UCSD-AML1 (cell line): Measurements from ENCODE around the gene ZFPL1.

Experiments used
- DNase-seq: peaks from one replicate; lab custom pipeline; 2025; ENCODE audit not compliant: unreplicated experiment; lab: John Stamatoyannopoulos, UW

ZFPL1 gene

GRCh38 chr11:65083834-65084597 lies at the start of gene ZFPL1, which contains the start of gene CDCA5:
Gene ZFPL1, plus strand, starts transcription at chr11:65084222. Its CDS starts 477 bp downstream, at chr11:65084699.
Gene CDCA5, minus strand, starts transcription at chr11:65084040. Its CDS starts 62 bp downstream, at chr11:65083978.
- peak; percentile 95 for DNase-seq

DNA sequence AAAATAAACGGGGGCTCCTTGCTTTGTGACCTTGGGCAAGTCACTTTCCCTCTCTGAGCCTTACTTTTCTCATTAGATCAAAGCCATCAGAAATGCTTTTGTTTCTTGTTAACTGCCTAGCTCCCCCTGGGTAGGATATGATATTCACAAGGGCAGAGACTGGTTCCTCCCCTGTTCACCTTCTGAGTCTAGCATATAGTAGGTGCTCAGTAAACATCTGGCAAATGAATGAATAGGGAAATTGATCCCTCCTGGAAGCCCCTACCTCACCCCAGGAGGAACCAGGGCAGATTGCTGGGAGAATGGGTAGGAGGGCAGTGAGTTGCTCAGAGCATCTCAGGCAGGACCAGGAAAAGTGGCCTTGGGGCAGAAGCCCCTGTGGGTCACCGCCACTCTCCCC lies 49.6 kb upstream of the ZFPL1 start:
- DNase-seq, result no peak

DNA sequence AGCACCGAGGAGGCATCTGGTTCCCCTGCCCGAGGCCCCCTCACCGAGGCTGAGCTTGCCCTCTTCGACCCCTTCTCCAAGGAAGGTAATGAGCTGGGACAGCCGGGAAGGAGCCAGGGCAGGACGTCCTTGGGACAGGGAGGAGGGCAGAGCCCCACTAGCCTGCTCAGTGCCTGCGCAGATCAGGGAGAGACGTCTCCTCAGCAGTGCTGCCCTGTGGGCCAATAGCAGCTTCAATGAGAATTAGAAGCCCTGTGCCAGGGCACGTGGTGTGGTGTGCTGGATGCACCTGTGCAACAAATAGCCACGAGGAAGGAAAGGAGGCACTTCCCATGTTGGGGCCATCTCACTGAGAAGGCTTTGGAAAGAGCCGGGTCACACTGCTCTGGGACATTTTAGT lies 48.4 kb upstream of the ZFPL1 start:
- DNase-seq, result no peak

DNA sequence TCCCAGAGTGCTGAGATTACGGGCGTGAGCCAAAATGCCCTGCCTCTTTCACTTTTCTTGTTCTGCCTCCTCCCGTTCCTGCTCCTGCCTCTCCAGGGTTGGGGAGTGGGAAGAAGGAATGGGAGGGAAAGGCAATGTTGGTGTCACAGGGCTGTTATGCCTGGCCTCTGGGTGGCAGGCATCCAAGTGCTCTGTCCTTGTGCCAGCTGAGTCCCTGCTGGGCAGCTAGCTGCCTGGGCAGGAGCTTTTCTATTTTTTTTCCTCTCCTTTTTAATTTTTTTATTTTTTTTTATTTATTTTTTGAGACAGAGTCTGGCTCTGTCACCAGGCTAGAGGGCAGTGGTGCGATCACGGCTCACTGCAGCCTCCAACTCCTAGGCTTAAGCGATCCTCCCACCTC lies 47.1 kb upstream of the ZFPL1 start:
- DNase-seq, result no peak

GRCh38 chr11:65040520-65040846 lies 43.5 kb upstream of the ZFPL1 start:
- no peak for DNase-seq

DNA sequence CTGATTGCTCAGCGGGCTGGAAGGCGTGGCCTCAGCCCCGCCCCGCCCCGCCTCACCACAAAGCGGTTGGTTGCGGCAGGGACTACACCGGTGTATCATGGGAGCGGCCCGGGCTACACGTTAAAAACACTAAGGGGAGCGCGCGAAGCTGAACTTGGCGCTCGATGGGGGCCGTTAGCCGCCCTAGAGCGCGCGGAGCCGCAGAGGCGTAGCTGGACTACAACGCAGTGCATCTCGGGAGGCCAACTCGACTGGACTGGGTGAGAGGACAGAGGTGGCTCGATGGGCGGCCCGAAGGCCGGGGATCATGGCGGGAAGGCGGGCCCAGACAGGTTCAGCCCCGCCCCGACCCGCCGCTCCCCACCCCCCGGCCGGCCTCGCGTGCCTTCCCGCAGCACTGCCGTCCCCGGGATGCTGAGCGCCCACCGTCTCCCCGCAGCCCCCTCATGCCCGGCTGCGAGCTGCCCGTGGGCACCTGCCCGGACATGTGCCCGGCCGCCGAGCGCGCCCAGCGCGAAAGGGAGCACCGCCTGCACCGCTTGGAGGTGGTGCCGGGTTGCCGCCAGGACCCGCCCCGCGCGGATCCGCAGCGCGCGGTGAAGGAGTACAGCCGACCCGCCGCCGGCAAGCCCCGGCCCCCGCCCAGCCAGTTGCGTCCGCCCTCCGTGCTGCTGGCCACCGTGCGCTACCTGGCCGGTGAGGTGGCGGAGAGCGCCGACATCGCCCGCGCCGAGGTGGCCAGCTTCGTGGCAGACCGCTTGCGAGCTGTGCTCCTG lies 43.0 kb upstream of the ZFPL1 start, which contains the start of gene SAC3D1:
Gene SAC3D1, plus strand, starts transcription at position 364 of the 776 bp plus-strand sequence. Its CDS starts 83 bp downstream, at position 447.
- DNase-seq, result peak; percentile 93

DNA sequence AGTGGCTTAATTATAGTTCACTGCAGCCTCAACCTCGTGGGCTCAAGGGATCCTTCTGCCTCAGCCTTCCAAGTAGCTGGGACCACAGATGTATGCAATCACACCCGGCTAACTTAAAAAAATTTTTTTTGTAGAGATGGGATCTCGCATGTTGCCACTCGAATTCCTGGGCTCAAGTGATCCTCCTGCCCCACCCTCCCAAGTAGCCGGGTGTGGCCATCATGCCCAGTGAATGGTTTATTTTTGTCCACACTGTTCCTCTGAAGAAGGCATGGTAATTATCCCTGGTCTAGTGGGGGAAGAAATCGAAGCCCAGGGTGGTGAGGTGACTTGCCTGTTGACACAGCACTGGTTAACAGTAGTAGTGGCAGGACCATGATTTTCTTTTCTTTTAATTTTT lies 41.1 kb upstream of the ZFPL1 start:
- no peak for DNase-seq

DNA sequence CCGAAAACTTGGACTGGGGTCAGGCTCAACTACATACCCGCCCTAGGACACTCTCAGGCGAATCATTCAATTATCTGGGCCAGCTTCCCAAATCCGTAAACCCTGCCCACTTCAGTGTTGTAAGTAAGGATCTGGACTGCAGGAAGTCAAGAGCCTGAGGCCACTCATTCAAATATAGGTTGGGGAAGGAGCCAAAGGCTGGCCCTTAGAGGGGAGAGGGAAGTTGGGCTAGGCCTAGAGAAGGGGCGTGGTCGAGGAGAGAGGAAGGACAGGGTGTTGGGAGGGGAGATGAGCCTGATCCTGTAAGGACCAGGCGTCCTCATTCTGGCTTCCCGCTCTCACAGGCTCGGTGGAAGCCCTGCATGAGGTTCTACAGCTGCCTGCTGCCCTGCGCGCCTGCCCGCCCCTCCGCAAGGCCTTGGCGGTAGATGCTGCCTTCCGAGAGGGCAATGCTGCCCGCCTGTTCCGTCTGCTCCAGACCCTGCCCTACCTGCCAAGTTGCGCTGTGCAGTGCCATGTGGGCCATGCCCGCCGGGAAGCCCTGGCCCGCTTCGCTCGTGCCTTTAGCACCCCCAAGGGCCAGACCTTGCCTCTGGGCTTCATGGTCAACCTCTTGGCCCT lies 40.0 kb upstream of the ZFPL1 start:
- no peak for DNase-seq

DNA sequence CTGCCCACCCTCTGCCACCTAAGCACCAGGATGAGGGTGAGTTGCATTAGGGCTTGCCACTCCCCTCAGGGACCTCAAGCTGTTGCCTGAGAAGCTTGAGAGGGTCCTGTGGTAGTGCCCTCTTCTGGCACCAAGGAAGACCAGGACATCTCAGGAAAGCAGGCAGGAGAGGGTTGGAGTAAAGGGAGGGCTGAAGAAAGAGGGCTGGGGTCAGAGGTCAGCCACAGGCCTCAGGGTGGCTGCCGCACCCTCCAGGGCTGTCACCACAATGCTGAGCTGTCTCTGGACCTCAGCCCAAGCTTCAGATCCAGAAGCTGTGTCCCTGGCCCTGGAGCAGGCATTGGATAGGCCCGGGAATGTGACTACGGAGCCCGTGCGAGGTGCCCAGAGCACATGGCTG lies 39.0 kb upstream of the ZFPL1 start:
- no peak for DNase-seq

GRCh38 chr11:65045728-65046127 lies 38.3 kb upstream of the ZFPL1 start:
- no peak for DNase-seq

GRCh38 chr11:65047581-65048422 lies 36.2 kb upstream of the ZFPL1 start:
- DNase-seq, result no peak

DNA sequence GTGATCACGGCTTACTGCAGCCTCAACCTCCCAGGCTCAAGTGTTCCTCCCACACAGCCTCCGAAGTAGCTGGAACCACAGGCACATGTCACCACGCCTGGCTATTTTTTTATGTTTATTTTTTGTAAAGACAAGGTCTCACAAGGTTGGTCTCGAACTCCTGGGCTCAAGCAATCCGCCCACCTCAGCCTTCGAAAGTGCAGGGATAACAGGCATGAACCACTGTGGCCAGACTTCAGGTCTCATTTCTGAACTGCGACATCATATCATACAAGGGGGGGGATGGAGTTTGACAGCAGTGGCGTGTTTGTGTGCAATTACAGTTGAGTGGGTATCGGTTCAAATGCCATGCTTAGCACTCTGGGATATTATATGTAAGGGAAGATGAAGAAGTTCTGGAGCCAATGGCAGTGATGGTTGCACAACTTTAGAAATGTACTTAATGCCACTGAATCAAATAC lies 32.6 kb upstream of the ZFPL1 start:
- no peak for DNase-seq

- no peak for DNase-seq
These were observed 30.1 kb upstream of the ZFPL1 start for GRCh38 chr11:65053827-65054508.

DNA sequence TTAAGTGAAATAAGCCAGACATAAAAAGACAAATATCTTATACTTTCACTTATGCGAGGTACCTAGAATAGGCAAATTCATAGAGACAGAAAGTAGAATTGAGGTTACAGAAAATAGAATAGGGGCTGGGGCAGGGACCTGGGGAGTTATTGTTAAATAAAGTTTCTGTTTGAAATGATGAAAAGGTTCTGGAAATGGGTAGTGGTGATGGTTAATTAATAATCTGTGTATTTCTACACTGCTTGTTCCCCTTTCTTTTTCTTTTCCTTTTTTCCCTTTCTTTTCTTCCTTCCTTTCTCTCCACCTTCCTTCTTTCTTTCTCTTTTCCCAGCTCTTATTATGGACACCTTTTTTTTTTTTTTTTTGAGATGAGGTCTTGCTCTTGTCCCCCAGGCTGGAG lies 28.5 kb upstream of the ZFPL1 start:
- no peak for DNase-seq

DNA sequence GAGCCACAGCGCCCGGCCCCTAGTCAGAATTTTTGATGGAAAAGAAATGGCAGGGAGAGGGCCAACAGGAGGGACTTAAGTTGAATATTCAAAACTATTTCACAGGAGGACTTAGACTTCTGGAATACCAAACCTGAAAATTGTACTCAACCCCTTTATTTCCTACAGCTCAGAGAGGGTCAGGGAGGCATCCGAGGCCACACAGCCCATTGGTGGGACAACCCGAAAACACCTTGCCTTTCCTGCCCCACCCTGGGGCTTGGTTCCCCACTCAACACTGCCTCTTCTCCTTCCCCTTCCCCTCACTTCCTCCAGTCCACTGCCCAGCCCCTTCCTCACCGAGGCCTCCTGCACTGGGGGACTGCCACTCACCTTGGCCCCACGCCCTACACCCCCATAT lies 27.0 kb upstream of the ZFPL1 start:
- DNase-seq, result no peak

GRCh38 chr11:65057526-65057925 lies 26.5 kb upstream of the ZFPL1 start:
- DNase-seq, result no peak

DNA sequence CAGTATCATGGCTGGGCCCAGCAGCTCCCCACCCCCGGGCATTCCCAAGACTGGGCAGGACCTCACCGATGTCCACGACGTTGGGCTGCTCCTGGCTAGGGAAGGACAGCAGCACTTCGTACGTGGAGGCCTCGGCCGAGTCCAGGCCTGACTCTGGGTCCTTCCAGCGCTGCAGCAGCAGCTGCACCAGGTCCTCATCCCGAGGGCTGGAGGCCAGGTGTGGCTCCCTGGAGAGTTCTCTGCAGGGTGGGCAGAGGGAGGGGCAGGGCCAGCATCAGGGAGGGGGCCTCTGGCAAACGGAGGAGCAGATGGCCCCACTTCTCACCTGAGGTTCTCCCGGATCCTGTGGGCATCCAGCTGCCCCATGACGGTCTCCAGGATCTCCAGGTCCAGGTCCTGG lies 26.0 kb upstream of the ZFPL1 start:
- no peak for DNase-seq

- DNase-seq, result no peak
These were observed 25.5 kb upstream of the ZFPL1 start, which contains the start of gene NAALADL1 for GRCh38 chr11:65058419-65059054. Gene NAALADL1, minus strand, starts transcription at chr11:65058553. Its CDS starts 32 bp downstream, at chr11:65058521.

DNA sequence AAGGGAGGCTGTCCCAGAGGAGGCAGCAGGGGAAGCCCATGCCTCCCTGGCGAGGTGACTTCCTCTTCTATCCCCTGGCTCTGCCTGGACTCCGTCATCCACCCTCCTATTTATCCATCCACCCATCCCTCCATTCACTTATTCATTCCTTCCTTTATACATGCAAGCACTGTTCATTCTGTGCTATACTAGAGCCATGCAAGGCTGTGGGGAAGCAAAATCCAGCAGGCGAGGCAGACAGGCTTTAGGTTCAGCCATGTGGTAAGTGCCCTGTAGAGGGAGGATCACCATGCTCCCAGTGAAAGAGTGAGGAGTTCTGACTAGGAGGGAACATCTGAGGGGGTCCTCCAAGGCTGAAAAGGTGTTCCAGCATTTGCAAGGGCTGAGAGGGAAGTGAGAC lies 24.5 kb upstream of the ZFPL1 start:
- no peak for DNase-seq
